Upper lobe of left lung (tissue), 6 donors: ENCODE results near the gene KANK3. TPM values are rescaled to one million over a fixed set of nuclear protein-coding genes. Genes with fewer than 3 reads are reported as not detected.

Experiments
- ATAC-seq, 2 donors: fragments of 200-7000 bp; cut with Tn5 transposase; one replicate each; pipeline ENCODE4 v1.9.1; 2022; ENCODE audit warnings: mild to moderate bottlenecking in 2 of 2, moderate library complexity in 2 of 2; ENCODE audit not compliant: low FRiP score in 2 of 2
- DNase-seq, 2 donors: peaks; one replicate each; pipeline ENCODE4 v3.0.0-alpha.2; 2019 to 2020
- H3K27ac ChIP-seq, 4 donors: fragments of 200-600 bp; sonication (generic); one replicate each; pipeline ENCODE4 v1.5.1; 2016 to 2019
- H3K27me3 ChIP-seq, 4 donors: fragments of 200-600 bp; sonication (generic); one replicate each; pipeline ENCODE4 v1.5.1; 2017 to 2019
- H3K36me3 ChIP-seq, 4 donors: fragments of 200-600 bp; sonication (generic); one replicate each; pipeline ENCODE4 v1.5.1; 2016 to 2019
- H3K4me1 ChIP-seq, 4 donors: fragments of 200-600 bp; sonication (generic); one replicate each; pipeline ENCODE4 v1.5.1; 2018 to 2019
- H3K4me3 ChIP-seq, 4 donors: fragments of 200-600 bp; sonication (generic); one replicate each; pipeline ENCODE4 v1.5.1; 2017 to 2019; ENCODE audit warnings: mild to moderate bottlenecking in 2 of 4, moderate library complexity in 1 of 4
- H3K9me3 ChIP-seq, 4 donors: fragments of 200-600 bp; sonication (generic); one replicate each; pipeline ENCODE4 v1.5.1; 2018 to 2019
- CTCF ChIP-seq, 6 experiments: fragments of 450-650 bp in 4 of 6; fragments of 200-600 bp in 2 of 6; sonication (generic) in 2 of 6; IDR thresholded peaks; one replicate each; pipeline ENCODE4 v1.5.1; 2016 to 2019; ENCODE audit warnings: antibody characterized with exemption in 6 of 6
- EP300 ChIP-seq, 4 donors: sonication (generic); formaldehyde crosslinking; IDR thresholded peaks; one replicate each; pipeline ENCODE4 v1.5.1; 2017; ENCODE audit warnings: antibody characterized with exemption in 4 of 4, control low read depth in 2 of 4
- POLR2A ChIP-seq, 4 donors: fragments of 450-650 bp; IDR thresholded peaks; one replicate each; pipeline ENCODE4 v1.5.1; 2016 to 2017; ENCODE audit warnings: antibody characterized with exemption in 4 of 4, mild to moderate bottlenecking in 2 of 4
- POLR2AphosphoS5 ChIP-seq, 2 donors: sonication (generic); formaldehyde crosslinking; IDR thresholded peaks; one replicate each; pipeline ENCODE4 v1.5.1; 2017; ENCODE audit warnings: antibody characterized with exemption in 2 of 2
- WGBS, 2 donors: methylation state at CpG; one replicate each; pipeline ENCODE4 v1.1.5; 2017 to 2018; 5-methylcytosine and 5-hydroxymethylcytosine counted together
- total RNA-seq, 6 donors: library from RNA; depleted of rRNA in 4 of 6; stranded (reverse); fragments of >200 nt in 4 of 6; gene quantifications; one replicate each; pipeline versions ENCODE4 v1.1.0 to v1.2.1, GENCODE V29; 2016 to 2021
- donor health status: DM: no; HTN: no; CAD: no; lungs with moderate emphysema.
- donor health status: DM: no; HTN: yes; CAD: no; lungs with severe emphysema.

Gene KANK3
- total RNA-seq, 6 donors from 2014 or later: 27.7 to 109 (median 56.9) TPM

- Histone ChIP-seq H3K27ac (peak within 1 kb of the TSS; percentile 70 to 91 (median 83)), H3K36me3 (no peaks in the 10 kb centered on the region), H3K9me3 (no peaks in the 10 kb centered on the region), H3K4me3 (peak within 1 kb of the TSS; percentile 39 to 63 (median 51)), H3K4me1 (peaks cover 53 to 77% (median 67%) of the 10 kb centered on the region in 4 donors), H3K27me3 (peaks cover 0 to 3% (median 1%) of the 10 kb centered on the region in 4 donors)
- 1 to 3% methylated on average over 17 to 62 of the region's 81 CpGs for WGBS, 2 donors
- TF ChIP-seq EP300 (IDR thresholded peaks at IDR 0.05) (no peak), POLR2AphosphoS5 (IDR thresholded peaks at IDR 0.05) (peak; percentile 74 to 83), POLR2A (IDR thresholded peaks at IDR 0.05) (peak; percentile 27 to 66 (median 48)), CTCF (IDR thresholded peaks at IDR 0.05) (peak in 3 of 6 experiments; percentile 19 to 37 (median 26))
- peak; percentile 38 to 76 for ATAC-seq
- peak; percentile 31 to 87 for DNase-seq
These were observed 21.0 kb upstream of the KANK3 start, which contains the start of gene ANGPTL4 for GRCh38 chr19:8363803-8364771. ANGPTL4 (plus strand) TSS chr19:8364155; CDS start chr19:8364322, 167 bp downstream.

GRCh38 chr19:8361921-8362793 lies 19.1 kb upstream of the KANK3 start:
- TF ChIP-seq POLR2A (IDR thresholded peaks at IDR 0.05) (peak in 1 of 4 donors; percentile 23), POLR2AphosphoS5 (IDR thresholded peaks at IDR 0.05) (peak; percentile 93 to 97), CTCF (IDR thresholded peaks at IDR 0.05) (no peak), EP300 (IDR thresholded peaks at IDR 0.05) (peak in 3 of 4 donors; percentile 74 to 97 (median 79))
- DNase-seq (peak; percentile 86 to 97), ATAC-seq (peak; percentile 82 to 92)
- Histone ChIP-seq H3K9me3 (no peaks in the 10 kb centered on the region), H3K4me3 (no peak overlapping the region), H3K36me3 (no peaks in the 10 kb centered on the region), H3K4me1 (peaks cover 38 to 60% (median 50%) of the 10 kb centered on the region in 4 donors), H3K27ac (peak overlapping the region; percentile 70 to 91 (median 83)), H3K27me3 (peaks cover 0 to 3% (median 1%) of the 10 kb centered on the region in 4 donors)
- 15 to 19% methylated on average over 10 to 12 of the region's 12 CpGs for WGBS, 2 donors

DNA sequence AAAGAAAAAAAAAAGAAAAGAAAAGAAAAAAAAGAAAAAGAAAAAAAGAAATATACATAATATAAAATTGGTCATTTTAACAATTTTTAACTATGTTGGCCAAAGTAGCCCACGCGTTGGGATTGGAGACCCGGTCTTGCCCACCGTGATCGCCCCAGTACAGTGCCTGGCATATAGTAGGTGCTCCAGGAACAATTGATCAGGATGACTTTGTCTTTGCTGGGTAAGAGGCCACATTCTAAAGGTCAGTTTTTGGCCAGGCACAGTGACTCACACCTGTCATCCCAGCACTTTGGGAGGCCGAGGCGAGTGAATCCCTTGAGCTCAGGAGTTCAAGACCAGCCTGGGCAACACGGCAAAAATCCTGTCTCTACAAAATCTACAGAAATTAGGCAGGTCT lies 17.1 kb upstream of the KANK3 start:
- no peak for DNase-seq
- no peak for ATAC-seq
- no peak overlapping the region for H3K27ac ChIP-seq
- 82 to 94% methylated on average over 8 of the region's 8 CpGs for WGBS, 2 donors
- TF ChIP-seq CTCF (IDR thresholded peaks at IDR 0.05) (no peak), POLR2AphosphoS5 (IDR thresholded peaks at IDR 0.05) (no peak), EP300 (IDR thresholded peaks at IDR 0.05) (no peak), POLR2A (IDR thresholded peaks at IDR 0.05) (no peak)
- peaks cover 0 to 4% (median 0%) of the 10 kb centered on the region in 4 donors for H3K9me3 ChIP-seq
- peaks cover 0 to 3% (median 1%) of the 10 kb centered on the region in 4 donors for H3K27me3 ChIP-seq
- no peaks in the 10 kb centered on the region for H3K36me3 ChIP-seq
- peaks cover 36 to 53% (median 45%) of the 10 kb centered on the region in 4 donors for H3K4me1 ChIP-seq
- H3K4me3 ChIP-seq: no peak overlapping the region

GRCh38 chr19:8358948-8359347 lies 15.9 kb upstream of the KANK3 start:
- TF ChIP-seq POLR2AphosphoS5 (IDR thresholded peaks at IDR 0.05) (no peak), EP300 (IDR thresholded peaks at IDR 0.05) (no peak), POLR2A (IDR thresholded peaks at IDR 0.05) (no peak), CTCF (IDR thresholded peaks at IDR 0.05) (no peak)
- Histone ChIP-seq H3K4me1 (peaks cover 42 to 51% (median 43%) of the 10 kb centered on the region in 4 donors), H3K27me3 (no peaks in the 10 kb centered on the region), H3K9me3 (peaks cover 0 to 4% (median 0%) of the 10 kb centered on the region in 4 donors), H3K27ac (no peak overlapping the region), H3K4me3 (no peak overlapping the region), H3K36me3 (no peaks in the 10 kb centered on the region)
- ATAC-seq (no peak), DNase-seq (no peak)
- 89% methylated on average over 6 of the region's 6 CpGs for WGBS, 2 donors
